LoVo (cell line): ENCODE measurements around the gene CCDC188.

Experiments
- DNase-seq: peaks from one replicate; pipeline ENCODE4 v3.0.0-alpha.2; 2016; ENCODE audit warnings: low spot score

CCDC188 gene

DNA sequence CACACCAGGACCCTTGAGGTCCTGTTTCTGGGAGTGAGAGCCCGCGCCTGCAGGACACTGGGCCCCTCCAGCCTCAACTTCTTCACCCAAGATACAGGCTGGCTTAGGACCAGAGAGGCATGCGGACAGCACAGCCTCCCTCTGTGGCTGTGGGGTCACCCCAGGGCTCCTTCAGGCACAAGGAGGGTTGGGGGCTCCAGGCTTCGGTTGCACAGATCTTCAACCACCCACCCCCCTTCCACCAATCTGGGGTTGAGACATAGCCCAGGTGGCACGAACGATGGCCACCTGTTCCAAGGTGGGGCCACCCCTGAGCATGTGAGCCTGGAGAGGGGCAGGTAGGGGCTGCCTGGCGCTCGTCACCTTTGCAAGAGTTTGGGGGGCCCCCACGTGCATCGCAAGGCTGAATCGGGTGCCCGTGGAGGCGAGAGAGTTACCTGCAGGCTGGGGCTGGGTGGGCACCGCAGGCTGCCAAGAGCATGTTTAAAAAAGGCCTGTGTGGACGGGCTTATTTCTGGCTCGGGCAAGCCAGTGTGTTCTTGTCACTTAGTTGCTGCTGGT is 18.1 kb downstream of the CCDC188 start:
- DNase-seq, result no peak

DNA sequence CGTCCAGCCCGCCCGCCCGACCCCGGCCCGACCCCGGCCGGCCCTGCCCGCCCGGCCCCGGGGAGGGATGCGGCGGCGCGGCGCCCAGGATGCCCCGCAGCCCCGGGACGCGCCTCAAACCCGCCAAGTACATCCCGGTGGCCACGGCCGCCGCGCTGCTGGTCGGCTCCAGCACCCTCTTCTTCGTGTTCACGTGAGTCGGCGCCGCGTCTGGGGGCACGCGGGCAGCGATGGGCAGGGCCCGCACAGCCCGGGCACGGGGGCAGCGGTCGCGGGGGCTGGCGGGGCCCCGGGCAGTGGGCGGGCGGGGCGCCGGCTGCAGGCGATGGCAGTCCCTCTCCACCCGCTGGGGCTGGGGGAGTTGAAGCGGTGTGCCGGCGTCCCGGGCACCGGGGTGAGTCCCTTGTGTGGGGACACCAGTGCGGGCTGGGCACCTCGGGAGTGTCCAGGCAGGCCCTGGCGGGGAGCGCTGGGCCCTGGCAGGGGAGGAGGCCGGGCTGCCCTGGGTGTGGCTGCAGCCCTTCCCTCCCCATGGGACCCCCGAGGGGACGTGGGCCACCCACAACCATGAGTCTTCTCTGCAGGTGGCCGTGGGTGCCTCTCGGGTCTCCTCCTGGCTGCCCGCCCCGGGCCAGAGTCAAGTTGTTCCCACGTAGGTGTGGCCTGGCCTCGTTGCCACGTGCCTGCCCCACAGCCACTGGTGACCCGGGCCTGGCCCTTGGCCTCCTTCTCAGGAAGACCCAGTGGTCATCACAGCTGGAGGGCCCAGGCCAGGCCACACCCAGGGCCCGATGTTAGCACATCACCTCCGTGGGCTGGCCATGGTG is 18.8 kb downstream of the CCDC188 start:
- no peak for DNase-seq

DNA sequence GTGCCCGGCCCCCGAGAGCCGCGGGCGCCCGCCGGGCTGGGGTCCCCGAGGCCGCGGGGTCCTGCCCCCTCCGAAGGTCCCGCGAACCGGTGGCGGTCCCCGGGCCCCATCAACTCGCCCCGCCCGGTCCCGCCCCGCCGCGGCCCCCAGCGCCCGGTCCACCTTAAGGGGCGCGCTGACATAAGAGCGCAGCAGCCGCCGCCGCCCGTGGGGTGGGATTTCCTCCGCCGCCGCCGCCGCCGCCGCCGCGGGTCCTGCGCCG is 19.3 kb downstream of the CCDC188 start, which contains the start of gene ZDHHC8:
Gene ZDHHC8, plus strand, starts transcription at position 208 of the 262 bp plus-strand sequence. CDS start 144 bp downstream, outside the sequence.
- no peak for DNase-seq

DNA sequence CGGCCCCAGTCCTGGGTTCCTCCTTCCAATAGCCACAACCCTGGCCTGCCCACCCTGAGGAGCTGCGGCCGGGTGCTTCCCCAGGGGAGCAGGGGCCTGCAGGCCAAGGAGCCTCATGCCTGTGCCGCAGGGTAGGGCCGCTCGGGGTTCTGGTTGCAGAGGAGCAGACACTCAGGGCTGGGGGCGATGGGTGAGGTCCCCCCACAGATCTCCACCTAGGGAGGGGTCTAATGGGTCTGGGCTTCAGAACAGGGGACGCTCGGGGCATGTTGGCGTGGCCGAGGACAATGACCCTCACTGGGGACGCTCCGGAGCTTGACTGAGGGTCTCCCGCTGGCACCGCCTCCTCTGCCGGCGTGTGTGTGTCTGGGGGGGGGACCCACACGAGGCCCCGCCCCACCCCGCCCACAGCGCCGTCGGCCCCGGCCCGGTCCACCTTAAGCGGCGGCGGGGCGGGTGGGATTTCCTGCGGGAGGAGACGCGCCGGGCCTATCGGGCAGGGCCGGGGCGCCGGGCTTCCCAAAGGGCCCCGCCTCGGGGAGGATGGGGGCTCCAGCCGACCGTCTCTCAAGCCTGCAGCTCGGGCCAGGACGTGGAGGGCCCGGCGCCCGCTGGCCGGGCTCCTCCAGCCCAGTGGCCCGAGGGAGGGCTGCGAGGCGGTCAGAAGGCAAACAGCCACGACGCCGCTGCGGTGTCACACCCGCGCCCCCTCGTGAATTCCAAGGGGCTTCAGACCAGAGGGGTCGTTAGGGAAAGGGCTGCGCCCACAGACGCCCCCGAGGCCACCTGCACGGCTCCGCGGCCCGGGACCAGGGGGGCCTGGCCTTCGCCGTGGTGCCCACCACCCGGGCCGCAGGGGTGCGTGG is 19.9 kb downstream of the CCDC188 start:
- peak; percentile 66 for DNase-seq

DNA sequence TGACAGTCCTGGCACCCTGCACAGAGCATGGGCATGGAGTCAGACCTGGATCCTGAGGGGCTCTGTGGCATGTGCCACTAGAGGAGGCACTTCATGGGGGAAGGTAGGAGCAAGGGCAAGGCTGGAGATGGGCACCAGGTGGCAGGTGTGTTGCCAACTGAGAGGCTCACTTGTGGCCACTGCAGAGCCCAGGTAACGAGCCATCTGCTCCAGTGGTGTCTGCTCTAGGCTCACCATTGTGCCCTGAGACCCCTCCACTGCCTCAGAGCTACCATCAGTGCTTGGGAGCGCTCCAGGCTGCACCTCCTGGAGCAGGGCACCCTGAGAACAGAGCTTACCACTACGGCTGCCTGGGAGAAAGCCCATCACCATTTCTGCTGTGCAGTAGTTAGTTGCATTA is 20.5 kb downstream of the CCDC188 start:
- DNase-seq, result no peak

DNA sequence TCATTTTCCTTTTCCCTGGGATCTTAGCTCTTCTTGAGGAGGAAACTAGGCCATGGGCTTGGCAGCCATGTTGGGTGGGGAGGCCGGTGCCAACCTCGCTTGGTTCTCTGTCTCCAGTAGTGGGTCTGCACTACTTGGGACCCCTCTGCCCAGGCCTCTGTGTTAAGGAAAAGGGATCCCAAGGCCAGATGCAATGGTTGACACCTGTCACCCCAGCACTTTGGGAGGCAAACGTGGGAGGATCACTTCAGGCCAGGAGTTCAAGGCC is 21.2 kb downstream of the CCDC188 start:
- no peak for DNase-seq

DNA sequence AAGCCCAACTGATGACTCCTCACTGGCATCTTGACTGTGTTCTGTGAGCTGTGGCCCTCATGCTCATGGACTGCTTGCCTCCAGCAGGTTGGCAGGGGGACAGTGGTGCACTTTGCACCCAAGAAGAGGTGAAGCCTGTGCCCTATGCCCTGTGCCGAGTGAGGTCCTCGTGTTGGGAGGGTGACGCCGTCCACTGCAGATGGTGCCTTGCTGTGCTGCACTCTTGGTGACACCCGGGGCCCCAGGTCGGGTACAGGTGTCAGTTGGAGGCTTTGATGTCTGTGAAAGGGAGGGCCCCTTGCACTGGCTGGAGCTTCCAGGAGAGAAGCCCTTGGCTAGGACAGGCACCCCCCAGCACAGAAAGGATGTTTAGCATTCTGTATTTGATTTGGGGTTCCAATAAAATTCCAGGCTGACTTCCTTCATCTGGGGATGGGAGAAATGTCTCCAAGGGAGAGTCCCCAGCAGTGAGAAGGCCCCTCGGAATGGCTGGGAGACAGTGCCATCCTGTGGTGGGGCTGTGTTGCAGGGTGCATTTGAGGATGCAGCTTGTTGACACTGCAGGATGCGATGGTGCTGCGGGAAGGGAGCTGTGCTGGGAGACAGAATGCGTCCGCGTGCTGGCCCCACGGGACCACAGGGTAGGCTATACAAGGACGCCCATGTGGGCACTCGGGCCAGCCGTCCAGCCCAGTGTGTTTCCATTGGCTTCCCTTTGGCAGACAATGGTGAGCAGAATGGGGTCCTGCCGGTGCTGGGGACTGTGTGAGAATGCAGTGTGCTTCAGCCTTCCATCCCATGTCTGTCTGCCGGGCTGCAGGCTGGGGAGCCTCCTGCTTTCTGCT is 21.7 kb downstream of the CCDC188 start:
- no peak for DNase-seq

DNA sequence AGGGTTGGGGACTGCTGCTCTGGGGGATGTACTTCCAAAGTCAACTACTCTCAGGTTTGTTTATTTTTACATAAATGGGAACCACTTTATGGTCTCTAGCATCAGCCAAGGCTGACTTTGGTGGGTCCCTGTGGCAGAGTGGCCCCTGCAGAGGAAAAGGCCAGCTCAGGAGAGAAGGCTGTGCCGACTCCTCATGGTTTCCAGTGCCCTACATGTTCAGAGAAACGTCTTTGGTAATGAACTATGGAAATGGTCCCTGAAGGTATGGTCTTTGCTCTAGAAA is 22.3 kb downstream of the CCDC188 start:
- DNase-seq, result no peak

DNA sequence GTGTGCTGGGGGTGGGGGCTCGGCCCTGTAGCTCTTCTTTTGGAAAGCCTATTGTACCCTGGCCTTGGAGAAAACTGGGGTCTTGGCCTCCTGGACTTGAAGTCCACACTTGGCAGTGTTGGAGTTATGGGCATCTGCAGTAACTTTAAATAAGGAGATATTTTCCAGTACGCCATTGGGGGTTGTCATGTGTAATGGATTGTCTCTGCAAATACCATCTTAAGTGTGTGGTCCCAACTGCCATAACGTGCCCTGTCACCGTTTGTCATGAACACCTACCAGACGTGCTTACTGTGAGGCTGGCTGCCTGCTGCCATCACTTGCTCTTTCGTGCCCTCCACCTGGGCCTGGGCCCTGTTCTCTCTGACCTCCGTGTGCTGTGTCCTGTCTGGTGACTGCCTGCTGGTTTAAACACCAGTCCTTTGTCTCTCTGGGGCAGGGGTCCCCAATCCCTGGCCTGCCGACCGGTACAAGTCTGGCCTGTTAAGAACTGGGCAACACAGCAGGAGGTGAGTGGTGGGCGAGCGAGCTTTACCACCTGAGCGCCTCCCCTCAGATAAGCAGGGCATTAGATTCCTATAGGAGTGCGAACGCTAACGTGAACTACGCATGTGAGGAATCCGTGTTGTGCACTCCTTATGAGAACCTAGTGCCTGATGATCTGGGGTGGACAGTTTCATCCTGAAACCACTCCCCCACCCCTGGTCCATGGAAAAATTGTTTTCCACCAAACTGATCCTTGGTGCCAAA is 22.8 kb downstream of the CCDC188 start:
- DNase-seq, result no peak

DNA sequence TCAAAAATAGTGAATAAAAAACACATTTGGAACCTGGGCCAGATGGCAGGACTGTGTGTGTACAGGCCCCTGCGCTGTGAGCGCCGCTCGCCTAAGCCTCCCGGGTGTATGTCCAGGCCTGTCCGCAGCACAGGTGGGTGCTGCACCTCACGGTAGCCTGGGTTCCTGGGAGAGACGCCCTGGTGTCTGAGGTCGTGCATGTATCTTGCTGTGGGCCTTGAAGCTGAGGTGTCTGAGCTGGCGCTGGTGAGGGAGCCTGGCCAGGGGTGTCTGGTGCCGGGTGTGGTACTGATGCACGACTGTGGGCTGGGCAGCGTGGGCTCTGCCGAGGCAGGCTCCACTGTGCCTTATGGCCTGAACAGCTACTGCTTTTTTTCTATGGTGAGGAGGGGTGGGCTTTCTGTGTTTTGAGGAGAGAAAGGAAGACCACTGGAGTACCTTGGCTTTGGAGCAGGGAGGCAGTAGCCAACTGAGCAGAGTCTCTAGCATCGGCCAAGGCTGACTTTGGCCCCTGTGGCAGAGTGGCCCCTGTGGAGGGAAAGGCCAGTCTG is 23.5 kb downstream of the CCDC188 start:
- no peak for DNase-seq

DNA sequence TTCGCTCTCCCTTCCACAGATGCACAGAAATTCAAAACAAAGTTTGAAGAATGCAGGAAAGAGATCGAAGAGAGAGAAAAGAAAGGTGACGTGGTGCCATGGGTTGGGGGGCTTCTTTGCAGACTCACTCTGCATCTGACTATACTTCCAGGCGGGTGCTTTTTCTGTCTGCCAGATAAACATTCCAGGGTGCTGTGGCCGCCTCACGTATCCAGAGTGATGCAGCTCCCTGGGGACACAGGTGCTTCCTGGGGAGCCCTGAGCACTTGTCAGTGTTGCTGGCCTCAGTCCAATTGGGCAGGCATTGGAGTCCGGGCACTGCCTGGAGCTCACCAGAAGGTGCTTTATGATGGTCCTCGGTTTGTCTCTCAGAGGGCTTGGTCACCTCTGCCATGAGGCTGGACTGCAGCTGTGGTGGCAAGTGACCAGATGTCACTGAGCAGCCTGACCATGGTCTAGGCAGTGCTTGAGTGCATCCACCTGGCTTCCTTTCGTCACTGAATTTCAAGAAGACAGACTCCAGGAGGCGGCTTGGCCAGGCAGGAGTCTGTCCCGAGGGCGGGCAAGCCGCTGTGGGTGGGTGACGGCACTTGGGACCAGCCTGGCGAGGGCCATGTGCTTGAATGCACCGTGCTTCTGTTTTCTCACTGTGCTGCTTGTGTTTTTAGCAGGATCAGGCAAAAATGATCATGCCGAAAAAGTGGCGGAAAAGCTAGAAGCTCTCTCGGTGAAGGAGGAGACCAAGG is 24.4 kb downstream of the CCDC188 start:
- no peak for DNase-seq

DNA sequence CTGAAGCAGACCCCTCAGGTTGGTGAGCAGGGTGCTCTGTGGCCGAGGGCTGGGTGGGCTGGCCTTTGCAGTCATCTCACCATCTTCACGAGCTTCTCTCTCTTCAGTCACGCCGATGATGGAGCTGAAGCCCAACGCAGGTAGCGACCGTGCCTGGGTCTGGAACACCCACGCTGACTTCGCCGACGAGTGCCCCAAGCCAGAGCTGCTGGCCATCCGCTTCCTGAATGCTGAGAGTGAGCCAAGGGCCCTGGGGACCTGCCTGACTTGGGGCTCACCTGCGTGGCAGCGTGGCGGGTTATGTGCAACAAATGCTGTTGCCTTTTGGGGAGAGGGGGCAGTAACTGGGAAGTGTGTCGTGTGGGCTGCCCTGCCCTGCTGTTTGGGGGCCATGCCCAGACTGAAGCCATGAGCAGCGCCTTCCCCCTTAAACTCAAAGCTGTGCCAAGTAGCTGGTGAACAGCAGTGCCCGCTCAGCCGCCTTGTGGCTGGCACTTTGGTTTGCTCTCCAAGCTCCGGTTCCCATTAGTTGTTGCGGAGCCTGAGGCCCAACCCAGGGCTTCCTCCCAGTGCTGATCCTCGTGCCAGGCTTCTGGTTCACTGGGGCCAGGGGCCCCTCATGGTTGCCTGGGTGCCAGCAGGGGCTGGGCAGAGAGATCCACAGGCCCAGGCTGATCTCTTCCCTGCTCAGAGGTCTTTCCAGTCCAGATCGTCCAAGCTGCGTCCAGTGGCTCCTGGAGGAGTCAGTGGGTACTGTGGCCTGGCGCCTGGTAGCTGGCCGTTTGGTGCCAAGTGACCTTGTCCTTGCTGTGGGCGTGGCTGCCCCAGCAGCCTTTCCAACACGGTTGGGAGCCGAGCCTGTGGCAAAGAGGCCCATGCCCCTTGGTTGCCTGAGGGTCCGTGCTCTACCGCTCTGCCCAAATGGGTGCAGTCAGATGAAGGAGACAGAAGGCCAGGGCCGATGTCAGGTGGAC is 25.4 kb downstream of the CCDC188 start:
- DNase-seq, result no peak

DNA sequence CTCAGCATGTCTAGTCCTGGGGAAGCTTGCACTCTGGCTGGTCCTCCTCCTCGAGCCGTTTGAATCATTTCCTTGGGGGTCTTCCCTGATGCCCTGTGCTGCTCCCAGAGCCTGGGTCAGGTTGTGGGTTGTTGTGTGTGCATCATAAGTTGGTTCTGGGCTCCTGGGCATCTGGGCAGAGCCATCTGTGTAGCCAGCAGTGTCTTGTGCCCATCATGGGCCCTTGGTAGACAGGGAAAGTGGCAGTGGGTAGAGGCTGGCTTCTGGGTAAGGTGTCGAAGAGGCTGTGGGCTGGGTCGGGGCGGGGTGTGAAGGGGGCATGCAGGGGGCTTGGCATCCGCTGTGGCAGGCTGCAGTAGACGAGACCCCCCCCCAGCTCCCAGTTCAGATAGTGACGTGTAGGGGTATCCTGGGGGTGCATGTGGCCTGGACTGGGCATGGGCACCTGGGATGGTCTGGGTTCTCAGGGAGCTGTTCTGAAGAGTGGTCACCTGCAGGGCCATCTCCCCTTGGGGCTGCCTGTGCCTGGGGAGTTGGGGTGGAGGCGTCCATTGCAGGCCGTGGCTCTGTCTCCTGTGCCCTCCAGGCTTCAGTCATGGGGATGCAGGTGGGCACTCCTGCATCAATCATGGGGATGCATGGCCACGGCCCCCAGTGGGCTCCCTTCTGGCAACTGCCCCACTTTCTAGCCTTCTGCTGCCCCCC is 26.6 kb downstream of the CCDC188 start:
- DNase-seq, result no peak

DNA sequence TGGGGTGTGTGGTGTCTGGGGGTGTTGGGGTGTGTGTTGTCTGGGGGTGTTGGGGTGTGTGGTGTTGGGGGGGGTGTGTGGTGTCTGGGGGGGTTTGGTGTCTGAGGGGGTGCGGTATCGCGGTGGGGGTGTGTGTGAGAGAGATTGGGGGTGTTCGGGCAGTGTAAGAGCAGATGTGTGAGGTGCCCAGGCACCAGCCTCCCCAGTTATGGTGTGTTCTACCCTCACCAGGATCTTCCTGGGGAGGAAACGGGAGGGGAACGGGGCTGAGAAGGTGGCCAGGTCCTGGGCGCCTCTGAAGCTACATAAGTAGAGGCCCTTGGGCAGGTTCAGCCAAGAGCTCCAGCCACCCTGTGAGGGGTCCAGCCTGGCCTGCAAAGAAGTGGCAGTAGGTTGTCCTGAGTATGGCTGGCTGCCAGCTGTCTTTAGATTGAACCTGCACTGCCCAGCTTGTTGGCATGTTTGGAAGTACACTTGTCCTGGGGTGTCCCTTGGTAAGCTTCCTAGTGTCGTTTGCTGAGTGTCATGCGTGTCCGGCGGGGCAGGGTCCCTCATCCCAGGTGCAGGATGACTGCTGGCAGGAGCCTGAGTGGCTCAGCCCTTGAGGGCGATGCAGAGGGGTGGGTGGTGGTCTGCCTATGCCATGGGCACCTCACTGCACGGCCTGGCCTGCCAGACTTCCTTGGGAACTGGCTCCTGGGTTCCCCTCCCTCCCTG is 27.3 kb downstream of the CCDC188 start:
- no peak for DNase-seq

DNA sequence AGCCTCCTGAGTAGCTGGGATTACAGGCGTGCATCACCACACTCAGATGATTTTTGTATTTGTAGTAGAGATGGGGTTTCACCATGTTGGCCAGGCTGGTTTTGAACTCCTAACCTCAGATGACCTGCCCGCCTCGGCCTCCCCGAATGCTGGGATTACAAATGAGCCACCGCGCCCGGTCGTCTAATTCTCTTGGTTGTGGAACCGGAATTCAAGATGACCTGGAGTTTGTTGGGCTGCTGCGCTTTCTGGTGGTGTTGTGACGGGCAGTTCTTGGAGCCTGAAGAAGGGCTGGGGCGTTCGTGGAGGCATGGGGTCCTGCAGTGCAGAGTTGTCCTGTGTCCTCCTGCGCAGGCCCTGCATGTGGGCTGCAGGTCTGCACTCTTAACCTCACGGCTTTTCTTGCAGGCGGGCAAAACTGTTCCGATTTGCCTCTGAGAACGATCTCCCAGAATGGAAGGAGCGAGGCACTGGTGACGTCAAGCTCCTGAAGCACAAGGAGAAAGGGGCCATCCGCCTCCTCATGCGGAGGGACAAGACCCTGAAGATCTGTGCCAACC is 28.9 kb downstream of the CCDC188 start:
- DNase-seq, result no peak

DNA sequence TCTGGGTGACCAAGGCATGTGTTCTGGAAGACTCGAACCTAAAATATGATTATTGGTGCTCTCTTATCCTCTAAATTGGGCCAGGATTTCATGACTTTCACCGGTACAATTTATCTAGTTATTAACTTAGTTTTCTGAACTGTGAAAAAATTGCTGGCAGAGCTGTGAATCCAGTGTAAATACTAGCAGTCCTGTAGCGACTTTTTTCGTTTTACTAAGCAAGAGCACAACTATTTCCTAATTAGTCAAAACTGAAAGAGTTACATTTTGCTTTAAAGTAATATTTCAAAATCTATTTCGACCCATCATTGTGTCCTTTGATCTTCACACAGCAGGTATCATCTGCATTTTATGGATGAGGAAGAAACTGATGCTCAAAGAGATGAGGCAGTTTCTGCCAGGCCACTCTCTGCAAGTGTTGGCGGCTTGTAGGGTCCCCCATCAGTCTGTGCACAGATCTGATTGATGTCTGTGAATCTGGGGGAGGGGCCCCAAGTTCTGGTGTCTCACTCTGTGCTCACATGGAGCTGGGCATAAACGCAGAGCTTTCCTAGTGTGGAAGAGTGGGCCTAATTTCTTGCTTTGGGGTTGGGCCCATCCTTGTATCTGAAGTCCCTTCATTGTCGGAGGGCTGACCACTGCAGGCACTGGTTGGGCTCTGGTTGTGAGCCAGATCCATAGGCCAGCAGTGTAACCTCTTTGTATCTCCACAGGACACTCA is 32.4 kb downstream of the CCDC188 start:
- no peak for DNase-seq

DNA sequence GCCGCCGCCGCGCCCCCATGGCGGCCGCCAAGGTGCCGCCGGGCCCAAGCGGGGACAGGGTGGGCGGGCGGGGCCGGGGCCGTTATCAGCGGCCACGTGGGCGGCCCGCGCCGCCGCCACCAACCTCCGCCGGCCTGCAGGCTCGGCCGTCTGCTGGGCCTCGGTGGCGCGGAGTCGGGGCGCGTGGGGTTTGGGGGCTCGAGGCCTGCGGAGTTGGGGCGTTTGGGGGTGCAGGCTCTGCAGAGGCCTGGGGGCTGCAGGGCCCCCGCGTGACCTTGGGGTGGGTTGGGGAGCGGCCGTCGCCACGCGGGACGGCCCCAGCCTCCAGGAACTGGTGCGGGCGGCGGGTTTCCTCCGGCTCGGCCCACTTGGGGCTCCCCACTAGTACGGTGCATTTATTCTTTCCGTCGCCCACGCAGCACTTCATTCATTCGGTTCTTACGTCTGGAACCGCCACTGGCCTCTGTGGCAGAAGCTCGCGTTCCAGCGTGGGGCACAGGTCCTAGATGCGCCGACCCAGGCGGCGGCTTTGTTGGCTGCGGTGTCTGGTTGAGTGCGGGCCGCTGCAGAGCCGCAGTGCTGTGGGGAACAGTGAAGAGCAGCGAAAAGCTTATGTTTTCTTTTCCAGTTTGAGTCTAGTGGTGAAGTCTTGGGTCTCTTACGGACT is 33.1 kb downstream of the CCDC188 start:
- DNase-seq, result no peak
